Small intestine (tissue), 7 donors: Measurements from ENCODE around the gene SYTL1. TPM values are rescaled to one million over a fixed set of nuclear protein-coding genes. Genes with fewer than 3 reads are reported as not detected.

ENCODE experiments used
- DNase-seq, 2 donors: peaks; one replicate each; pipeline versions ENCODE4 v3.0.0 to v3.0.0-alpha.2; 2013
- FAIRE-seq: peaks from 2 replicates; lab custom pipeline; 2012; peaks lifted over from hg19 to GRCh38; lab: Jason Lieb, UNC
- H3K27ac ChIP-seq, 3 donors: one replicate each; pipeline ENCODE4 v1.5.1; 2013; ENCODE audit warnings: low read length in 2 of 3, mild to moderate bottlenecking in 2 of 3, control low read depth in 1 of 3, inconsistent platforms in 1 of 3, low read depth in 1 of 3, moderate library complexity in 1 of 3
- H3K27me3 ChIP-seq, 3 donors: one replicate each; pipeline ENCODE4 v1.6.1; 2013; ENCODE audit warnings: low read length in 3 of 3, inconsistent platforms in 1 of 3; ENCODE audit not compliant: control insufficient read depth in 3 of 3, insufficient read depth in 3 of 3
- H3K36me3 ChIP-seq, 3 donors: one replicate each; pipeline ENCODE4 v1.6.1; 2013; ENCODE audit warnings: low read length in 3 of 3, inconsistent platforms in 1 of 3, low read depth in 1 of 3, mild to moderate bottlenecking in 1 of 3, moderate library complexity in 1 of 3; ENCODE audit not compliant: control insufficient read depth in 3 of 3, insufficient read depth in 2 of 3
- H3K4me1 ChIP-seq, 3 donors: one replicate each; pipeline ENCODE4 v1.6.1; 2013; ENCODE audit warnings: low read length in 2 of 3, inconsistent platforms in 1 of 3, low read depth in 1 of 3, mild to moderate bottlenecking in 1 of 3, moderate library complexity in 1 of 3; ENCODE audit not compliant: control insufficient read depth in 3 of 3, insufficient read depth in 2 of 3
- H3K4me3 ChIP-seq, 3 donors: one replicate each; pipeline ENCODE4 v1.5.1; 2013; ENCODE audit warnings: low read length in 3 of 3, control low read depth in 1 of 3, inconsistent platforms in 1 of 3, low read depth in 1 of 3, mild to moderate bottlenecking in 1 of 3, moderate library complexity in 1 of 3
- H3K9me3 ChIP-seq, 2 donors: one replicate each; pipeline ENCODE4 v1.6.1; 2013; ENCODE audit warnings: low read depth in 1 of 2, low read length in 1 of 2; ENCODE audit not compliant: control insufficient read depth in 2 of 2, insufficient read depth in 1 of 2
- WGBS, 3 donors: extraction: QIAGEN DNeasy Blood & Tissue Kit; methylation state at CpG; one replicate each; pipeline ENCODE4 v1.1.7; 2013; 5-methylcytosine and 5-hydroxymethylcytosine counted together
- polyA plus RNA-seq, 4 donors: library from polyadenylated mRNA; stranded (reverse) in 3 of 4; unstranded in 1 of 4; fragments of 200-250 nt in 3 of 4; fragments of 120-200 nt in 1 of 4; gene quantifications; one replicate each; pipeline versions ENCODE4 v1.2.1 to v1.2.3, GENCODE V29; 2013
- donor health status: healthy with polysubstance abuse.
- donor health status: control.
- donor health status: control.
- donor health status: Bipolar disorder and iron deficiency.
- donor health status: healthy.

Gene SYTL1
- polyA plus RNA-seq, 4 donors, result 2.5 to 24.1 (median 7.3) TPM

- WGBS, 3 donors, result 1 to 2% (median 1%) methylated on average over 59 to 67 of the region's 67 CpGs
- Histone ChIP-seq H3K27ac (peak within 1 kb of the TSS; percentile 53 to 90 (median 89)), H3K4me1 (peaks cover 0 to 18% (median 4%) of the 10 kb centered on the region in 3 donors), H3K27me3 (no peaks in the 10 kb centered on the region), H3K36me3 (peaks cover 0 to 16% (median 0%) of the 10 kb centered on the region in 3 donors), H3K4me3 (peak within 1 kb of the TSS; percentile 53 to 67 (median 55)), H3K9me3 (no peaks in the 10 kb centered on the region)
- peak; percentile 84 to 85 for DNase-seq
- no peak for FAIRE-seq
Measured at GRCh38 chr1:27366411-27367159, 24.8 kb downstream of the SYTL1 start, which contains the start of gene MAP3K6. Gene MAP3K6 (minus strand): TSS chr1:27366961. CDS start chr1:27366597, 364 bp downstream.

GRCh38 chr1:27367160-27367650 is 25.4 kb downstream of the SYTL1 start:
- Histone ChIP-seq H3K4me3 (peak overlapping the region in 1 of 3 donors; percentile 43), H3K4me1 (peaks cover 0 to 18% (median 4%) of the 10 kb centered on the region in 3 donors), H3K27ac (peak overlapping the region; percentile 22 to 89 (median 59)), H3K9me3 (no peaks in the 10 kb centered on the region), H3K36me3 (peaks cover 0 to 14% (median 0%) of the 10 kb centered on the region in 3 donors), H3K27me3 (no peaks in the 10 kb centered on the region)
- FAIRE-seq, result no peak
- no peak for DNase-seq
- 40 to 54% (median 46%) methylated on average over 8 of the region's 8 CpGs for WGBS, 3 donors

GRCh38 chr1:27368869-27369582 is 27.2 kb downstream of the SYTL1 start:
- DNase-seq (no peak), FAIRE-seq (no peak)
- no peaks in the 10 kb centered on the region for H3K36me3 ChIP-seq
- H3K4me1 ChIP-seq, result peaks cover 0 to 18% (median 4%) of the 10 kb centered on the region in 3 donors
- no peak overlapping the region for H3K4me3 ChIP-seq
- H3K9me3 ChIP-seq, result no peaks in the 10 kb centered on the region
- WGBS, 3 donors, result 57 to 68% (median 58%) methylated on average over 13 of the region's 13 CpGs
- H3K27ac ChIP-seq, result no peak overlapping the region
- no peaks in the 10 kb centered on the region for H3K27me3 ChIP-seq

- no peak for FAIRE-seq
- Histone ChIP-seq H3K27ac (no peak overlapping the region), H3K4me1 (peaks cover 0 to under 1% (median 0%) of the 10 kb centered on the region in 3 donors), H3K27me3 (no peaks in the 10 kb centered on the region), H3K36me3 (no peaks in the 10 kb centered on the region), H3K4me3 (no peak overlapping the region), H3K9me3 (no peaks in the 10 kb centered on the region)
- no peak for DNase-seq
- WGBS, 3 donors, result 61 to 81% (median 65%) methylated on average over 19 of the region's 19 CpGs
Measured at GRCh38 chr1:27372022-27372807, 30.4 kb downstream of the SYTL1 start.

GRCh38 chr1:27372808-27373690 is 31.2 kb downstream of the SYTL1 start:
- H3K27ac ChIP-seq, result no peak overlapping the region
- WGBS, 3 donors, result 76 to 85% (median 80%) methylated on average over 11 of the region's 11 CpGs
- no peaks in the 10 kb centered on the region for H3K9me3 ChIP-seq
- DNase-seq (no peak), FAIRE-seq (no peak)
- H3K27me3 ChIP-seq, result no peaks in the 10 kb centered on the region
- H3K4me1 ChIP-seq, result no peaks in the 10 kb centered on the region
- H3K4me3 ChIP-seq, result no peak overlapping the region
- no peaks in the 10 kb centered on the region for H3K36me3 ChIP-seq

- FAIRE-seq (no peak), DNase-seq (no peak)
- Histone ChIP-seq H3K9me3 (no peaks in the 10 kb centered on the region), H3K4me1 (no peaks in the 10 kb centered on the region), H3K36me3 (no peaks in the 10 kb centered on the region), H3K27ac (peak within 1 kb of the TSS in 1 of 3 donors; percentile 8), H3K4me3 (no peak within 1 kb of the TSS), H3K27me3 (no peaks in the 10 kb centered on the region)
- WGBS, 3 donors, result 63 to 77% (median 66%) methylated on average over 4 of the region's 4 CpGs
Measured at GRCh38 chr1:27374362-27375086, 32.7 kb downstream of the SYTL1 start, which contains the start of gene FCN3. Gene FCN3 (minus strand): TSS chr1:27374824. CDS start chr1:27374818, 6 bp downstream.
